Superior temporal gyrus (tissue), 1 donor: ENCODE measurements around the gene FUT6.
"Not testable (repeated sequence)": the region's sequence is repeated elsewhere in the genome, so short reads cannot be mapped to it uniquely, and the experiment has no call there.

ENCODE experiments used
- DNase-seq: peaks from one replicate; pipeline ENCODE4 v3.0.0-alpha.2; 2016; ENCODE audit errors: extremely low spot score

FUT6 gene

DNA sequence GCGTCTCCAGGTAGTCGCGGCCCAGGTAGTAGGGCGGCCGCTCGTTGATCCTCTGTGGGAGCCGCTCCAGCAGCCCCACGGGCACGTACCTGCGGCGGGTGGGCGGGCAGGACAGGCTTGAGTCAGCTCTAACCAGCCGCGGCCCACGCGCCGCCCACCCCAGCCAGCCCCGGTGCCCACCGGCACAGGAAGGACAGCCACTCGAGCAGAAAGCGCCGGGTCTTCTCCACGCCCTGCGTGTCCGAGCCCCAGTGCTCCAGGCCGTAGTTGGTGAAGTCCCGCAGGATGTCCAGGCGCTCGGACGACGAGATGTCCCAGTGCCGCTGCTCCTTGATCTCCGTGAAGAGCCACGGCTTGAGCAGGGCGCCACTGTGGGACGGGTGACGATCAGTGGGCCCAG lies 54.1 kb downstream of the FUT6 start:
- DNase-seq = no peak

- DNase-seq = no peak
Observed at GRCh38 chr19:5784581-5785147, 54.8 kb downstream of the FUT6 start, which contains the start of gene PRR22. PRR22 (minus strand) TSS chr19:5784746; CDS start chr19:5784660, 86 bp downstream.

DNA sequence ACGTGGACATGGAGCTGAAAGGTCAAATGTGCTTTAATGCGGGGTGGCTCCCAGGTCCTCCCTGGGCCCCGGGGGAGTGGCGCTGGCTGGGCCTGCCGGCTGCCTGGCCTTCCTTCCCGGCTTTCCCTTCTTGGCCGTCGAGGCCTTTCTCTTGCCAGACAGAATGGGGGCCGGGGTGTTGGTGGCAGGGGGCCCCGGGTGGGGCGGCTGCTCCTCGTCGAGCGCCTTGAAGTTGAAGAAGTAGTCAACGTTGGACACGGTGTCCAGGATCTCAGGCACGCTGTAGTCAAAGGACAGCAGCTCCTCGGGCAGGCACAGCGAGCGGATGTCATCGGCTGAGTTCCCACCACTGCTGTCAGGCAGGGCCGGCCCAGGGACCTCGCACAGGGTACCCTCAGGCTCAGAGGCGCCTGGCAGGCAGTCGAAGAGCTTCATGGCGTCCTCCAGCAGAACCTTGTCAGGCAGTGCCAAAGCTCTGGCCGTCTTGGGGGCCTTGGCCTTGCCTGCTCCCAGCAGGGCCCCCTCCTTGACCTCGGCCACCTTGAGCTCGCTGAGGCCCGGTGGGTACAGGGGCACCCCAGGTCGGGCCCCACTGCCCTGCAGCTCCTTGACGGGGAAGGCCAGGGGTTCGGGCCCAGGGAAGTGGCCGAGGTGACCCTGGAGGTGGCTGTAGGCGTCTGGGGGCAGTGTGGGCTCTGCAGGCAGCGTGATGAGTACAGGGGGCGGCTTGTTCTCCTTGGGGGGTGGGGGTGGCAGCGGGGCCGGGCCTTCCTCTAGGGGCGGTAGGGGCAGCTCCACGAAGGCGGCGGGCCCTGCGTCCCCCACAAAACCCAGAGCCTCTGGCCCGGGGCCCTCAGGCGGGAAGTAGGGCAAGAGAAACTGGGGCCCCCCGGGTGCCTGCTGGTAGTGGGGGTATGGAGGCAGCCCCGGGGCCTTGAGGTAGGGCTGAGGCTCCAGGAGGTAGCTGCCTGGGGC lies 56.3 kb downstream of the FUT6 start:
- no peak for DNase-seq

DNA sequence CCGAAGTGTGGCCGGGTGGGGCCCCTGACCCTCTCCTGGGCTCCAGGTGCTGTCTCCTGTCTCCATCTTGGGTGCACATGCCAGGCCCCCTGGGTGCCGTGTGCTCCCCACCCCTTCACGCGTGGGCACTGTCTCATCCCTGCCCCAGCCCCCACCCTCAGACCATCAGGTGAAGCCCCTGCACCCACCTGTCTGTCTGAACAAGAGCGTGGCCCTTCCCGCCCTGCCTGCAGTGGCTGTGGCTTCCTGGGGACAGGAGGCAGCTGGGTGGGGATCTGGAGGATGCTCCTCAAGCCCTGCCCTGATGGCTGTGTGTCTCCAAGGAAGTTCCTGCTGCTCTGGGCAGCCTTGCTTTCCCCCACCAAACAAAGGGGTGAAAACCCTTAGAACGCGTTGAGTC lies 57.2 kb downstream of the FUT6 start:
- no peak for DNase-seq

DNA sequence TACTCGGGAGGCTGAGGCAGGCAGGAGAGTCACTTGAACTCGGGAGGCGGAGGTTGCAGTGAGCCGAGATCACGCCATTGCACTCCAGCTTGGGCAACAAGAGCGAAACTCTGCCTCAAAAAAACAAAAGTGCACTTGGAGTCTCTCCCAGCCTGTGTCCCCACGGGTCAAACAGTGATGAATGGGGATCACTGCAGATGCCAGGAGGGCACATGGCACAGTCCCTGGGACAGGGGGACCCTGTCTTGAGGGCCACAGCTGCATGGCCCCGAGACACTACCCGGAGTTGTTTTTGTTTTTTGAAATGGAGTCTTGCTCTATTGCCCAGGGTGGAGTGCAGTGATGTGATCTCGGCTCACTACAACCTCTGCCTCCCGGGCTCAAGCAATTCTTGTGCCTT lies 58.6 kb downstream of the FUT6 start:
- not testable (repeated sequence) for DNase-seq
